ENCODE measurements around the gene GLI3.

- TF ChIP-seq MAX (IDR thresholded peaks at IDR 0.05) (no peak), CTCF (IDR thresholded peaks at IDR 0.05) (no peak; the same call in 2 of the 3 replicates), CBX2 (IDR thresholded peaks at IDR 0.05; ENCODE audit: borderline replicate concordance, low read depth) (no peak), REST (IDR thresholded peaks at IDR 0.05) (no peak), EP300 (IDR thresholded peaks at IDR 0.05) (no peak)
Observed at GRCh38 chr7:42186151-42186550, 50.9 kb downstream of the GLI3 start.
